Measurements from ENCODE around the gene TRIP4.

DNA sequence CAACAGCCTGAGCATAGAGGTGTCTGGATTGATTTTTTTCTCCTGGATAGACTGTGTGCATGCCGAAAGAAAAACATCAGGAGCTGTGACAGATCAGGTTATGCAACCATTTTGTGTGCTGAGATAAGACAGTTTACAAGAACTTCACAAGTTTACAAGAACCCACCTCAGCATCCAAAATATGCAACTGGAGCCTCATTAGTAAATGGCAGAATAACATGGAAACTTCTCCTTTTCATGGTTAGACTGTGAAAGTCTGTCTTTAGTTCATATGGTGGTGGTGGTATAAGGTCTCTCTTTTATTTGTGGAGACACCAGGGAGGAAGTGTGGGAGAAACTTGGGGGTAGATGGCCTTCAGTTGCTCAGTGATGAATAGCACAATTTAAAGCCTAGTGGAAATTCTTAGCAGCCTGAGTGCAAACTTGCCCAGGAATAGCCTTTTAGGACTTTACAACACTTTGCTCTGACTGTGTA lies 69.0 kb downstream of the TRIP4 start:
- TF ChIP-seq, protein P1, sequence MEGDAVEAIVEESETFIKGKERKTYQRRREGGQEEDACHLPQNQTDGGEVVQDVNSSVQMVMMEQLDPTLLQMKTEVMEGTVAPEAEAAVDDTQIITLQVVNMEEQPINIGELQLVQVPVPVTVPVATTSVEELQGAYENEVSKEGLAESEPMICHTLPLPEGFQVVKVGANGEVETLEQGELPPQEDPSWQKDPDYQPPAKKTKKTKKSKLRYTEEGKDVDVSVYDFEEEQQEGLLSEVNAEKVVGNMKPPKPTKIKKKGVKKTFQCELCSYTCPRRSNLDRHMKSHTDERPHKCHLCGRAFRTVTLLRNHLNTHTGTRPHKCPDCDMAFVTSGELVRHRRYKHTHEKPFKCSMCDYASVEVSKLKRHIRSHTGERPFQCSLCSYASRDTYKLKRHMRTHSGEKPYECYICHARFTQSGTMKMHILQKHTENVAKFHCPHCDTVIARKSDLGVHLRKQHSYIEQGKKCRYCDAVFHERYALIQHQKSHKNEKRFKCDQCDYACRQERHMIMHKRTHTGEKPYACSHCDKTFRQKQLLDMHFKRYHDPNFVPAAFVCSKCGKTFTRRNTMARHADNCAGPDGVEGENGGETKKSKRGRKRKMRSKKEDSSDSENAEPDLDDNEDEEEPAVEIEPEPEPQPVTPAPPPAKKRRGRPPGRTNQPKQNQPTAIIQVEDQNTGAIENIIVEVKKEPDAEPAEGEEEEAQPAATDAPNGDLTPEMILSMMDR (IDR thresholded peaks at IDR 0.05): no peak
- TF ChIP-seq POLR2A (IDR thresholded peaks at IDR 0.05) (no peak), EP300 (IDR thresholded peaks at IDR 0.05) (no peak), POLR2AphosphoS5 (IDR thresholded peaks at IDR 0.05) (no peak)

Measured in sigmoid colon (tissue), 4 donors.